Mesodermal cell (in vitro differentiated cells): ENCODE measurements around the gene WDR46.

Source experiments
- H3K27ac ChIP-seq: 2 replicates; pipeline ENCODE4 v1.7.0; 2013; ENCODE audit warnings: mild to moderate bottlenecking, low read depth, low read length, moderate library complexity; ENCODE audit not compliant: severe bottlenecking
- H3K36me3 ChIP-seq: 2 replicates; pipeline ENCODE4 v1.7.1; 2013; ENCODE audit warnings: mild to moderate bottlenecking, low read length, moderate library complexity; ENCODE audit not compliant: control insufficient read depth, insufficient read depth
- H3K4me1 ChIP-seq: one replicate; pipeline ENCODE4 v1.7.1; 2013; ENCODE audit warnings: mild to moderate bottlenecking, low read length; ENCODE audit not compliant: insufficient read depth, control insufficient read depth, poor library complexity, severe bottlenecking
- H3K4me3 ChIP-seq: 2 replicates; pipeline ENCODE4 v1.7.0; 2013; ENCODE audit warnings: low read length, control low read depth, mild to moderate bottlenecking; ENCODE audit not compliant: insufficient read depth, poor library complexity, severe bottlenecking; ENCODE audit errors: extremely low read depth
- H3K9me3 ChIP-seq: 2 replicates; pipeline ENCODE4 v1.7.1; 2013; ENCODE audit warnings: mild to moderate bottlenecking, low read length, moderate library complexity; ENCODE audit not compliant: control insufficient read depth
- WGBS, 2 experiments: methylation state at CpG; one replicate each; pipeline ENCODE4 v1.1.5; 2013; ENCODE audit warnings: missing lambda C conversion rate in 2 of 2; ENCODE audit not compliant: insufficient coverage in 2 of 2; 5-methylcytosine and 5-hydroxymethylcytosine counted together

The WDR46 gene

GRCh38 chr6:33236852-33237251 lies 52.2 kb downstream of the WDR46 start:
- Histone ChIP-seq H3K9me3 (no peaks in the 10 kb centered on the region), H3K4me1 (peaks cover 8% of the 10 kb centered on the region), H3K27ac (no peak overlapping the region), H3K36me3 (no peaks in the 10 kb centered on the region), H3K4me3 (no peak overlapping the region)
- 89 to 92% methylated on average over 6 of the region's 6 CpGs for whole genome bisulfite sequencing, 2 experiments

- H3K27ac ChIP-seq: no peak overlapping the region
- H3K4me1 ChIP-seq: peaks cover 8% of the 10 kb centered on the region
- no peaks in the 10 kb centered on the region for H3K36me3 ChIP-seq
- H3K9me3 ChIP-seq: no peaks in the 10 kb centered on the region
- no peak overlapping the region for H3K4me3 ChIP-seq
Measured at GRCh38 chr6:33236328-33236727, 52.7 kb downstream of the WDR46 start.

GRCh38 chr6:33235221-33235634 lies 53.8 kb downstream of the WDR46 start:
- Histone ChIP-seq H3K27ac (peak overlapping the region; percentile 29), H3K36me3 (no peaks in the 10 kb centered on the region), H3K4me1 (peaks cover 8% of the 10 kb centered on the region), H3K9me3 (no peaks in the 10 kb centered on the region), H3K4me3 (no peak overlapping the region)
- WGBS, 2 experiments: 17 to 26% methylated on average over 6 of the region's 6 CpGs
